ENCODE data around the gene RASGRP2. TPM values are rescaled to one million over a fixed set of nuclear protein-coding genes. Genes with fewer than 3 reads are reported as not detected.

Gene RASGRP2
- total and polyA plus RNA-seq, 2 of the 8 experiments (the other 6 are each of a cell fraction or from before 2014, with no cell fraction given) = 40.6 to 45.7 TPM

DNA sequence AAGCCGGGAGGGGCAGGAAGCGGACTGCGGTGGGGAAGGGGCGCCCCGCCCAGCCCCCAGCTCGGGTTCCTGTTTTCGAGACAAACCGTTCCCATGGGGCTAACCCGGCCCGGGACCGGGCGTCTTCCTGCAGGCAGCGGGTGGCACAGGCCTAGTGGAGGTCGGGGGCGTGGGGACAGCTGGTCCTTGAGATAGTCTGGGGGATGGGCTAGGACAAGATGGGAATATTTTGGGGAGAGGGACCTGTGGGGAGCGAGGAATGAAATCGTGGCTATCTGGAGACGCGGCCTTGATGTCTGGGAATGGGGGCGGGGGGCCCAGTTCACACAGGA lies 1.2 kb upstream of the RASGRP2 start:
- H4K91ac ChIP-seq (replicated peaks; ENCODE audit: insufficient read length, low read length) = no peak overlapping the region
- no peak overlapping the region for H2AFZ ChIP-seq (ENCODE audit: low read length)
- H2BK20ac ChIP-seq (ENCODE audit: low read length) = no peak overlapping the region
- no peak overlapping the region for H3K56ac ChIP-seq (replicated peaks; ENCODE audit: insufficient read length, low read depth, low read length)
- H2AK5ac ChIP-seq (ENCODE audit: low read depth, low read length) = no peak overlapping the region
- H3K9me3 ChIP-seq (ENCODE audit: insufficient read depth in 2 of 2, low read depth in 1 of 2, low read length in 1 of 2) = no peaks in the 10 kb centered on the region
- H3K18ac ChIP-seq (ENCODE audit: extremely low read depth, low read length) = no peak overlapping the region; the same call in 1 of the 2 replicates
- H3K4me2 ChIP-seq (ENCODE audit: insufficient read depth in 1 of 2, low read depth in 2 of 2, low read length in 2 of 2) = peak overlapping the region; percentile 87 to 89
- no peaks in the 10 kb centered on the region for H3K79me2 ChIP-seq (ENCODE audit: control insufficient read depth in 1 of 2, insufficient read depth in 2 of 2, low read length in 2 of 2)
- H2BK12ac ChIP-seq (ENCODE audit: low read depth, low read length) = no peak overlapping the region
- peak in 1 of 2 experiments; percentile 77 for DNase-seq (ENCODE audit: low read depth in 1 of 2, low spot score in 2 of 2)
- no peak overlapping the region for H2BK15ac ChIP-seq (ENCODE audit: low read length)
- ChIA-PET CTCF (ENCODE audit: partially characterized antibody) (interaction anchor here (0.8 to 23.7 kb wide), 5 partner anchors 21 to 174 kb away, joined by 3 to 376 read pairs (median 30); partner anchors contain the start of gene PYGM), POLR2A (ENCODE audit: partially characterized antibody) (interaction anchor here (0.6 to 42.9 kb wide), 4 partner anchors 10 to 510 kb away, joined by 3 to 1087 read pairs (median 6); partner anchors contain the start of genes PYGM and SF1)
- H2BK5ac ChIP-seq (ENCODE audit: low read depth, low read length) = no peak overlapping the region; the same call in 1 of the 2 replicates
- WGBS, 2 experiments (ENCODE audit: extremely low coverage in 1 of 2, insufficient coverage in 1 of 2, insufficient read length in 1 of 2, insufficient replicate concordance in 2 of 2, low coverage in 1 of 2, low lambda C conversion rate in 2 of 2, missing lambda C conversion rate in 1 of 2) = 1% methylated on average over 17 of the region's 20 CpGs; no CpG with 5 or more reads in 1 of the 2 experiments
- no peaks in the 10 kb centered on the region for H3K79me1 ChIP-seq (ENCODE audit: low read depth, low read length)
- no peak overlapping the region for H3K23ac ChIP-seq (ENCODE audit: insufficient read length)
- H3K4me3 ChIP-seq (ENCODE audit: extremely low read depth in 1 of 4, insufficient read depth in 2 of 4, low read depth in 3 of 4, low read length in 4 of 4) = peak overlapping the region; percentile 48 to 64 (median 52)
- no peaks in the 10 kb centered on the region; a peak in 1 of 8 replicates for H3K36me3 ChIP-seq (ENCODE audit: control insufficient read depth in 2 of 4, insufficient read depth in 4 of 4, low read length in 3 of 4)
- H4K5ac ChIP-seq (ENCODE audit: insufficient read length, low read depth, low read length) = no peak overlapping the region
- peak; percentile 22 for TF ChIP-seq TAF7 (optimal IDR thresholded peaks at IDR 0.05; ENCODE audit: borderline replicate concordance, low read depth, low read length)
- TF ChIP-seq TEAD4 (IDR thresholded peaks at IDR 0.05; ENCODE audit: low read depth, low read length) = no peak
- peak; percentile 8 for TF ChIP-seq KDM4A (IDR thresholded peaks at IDR 0.05; ENCODE audit: low read depth, low read length, severe bottlenecking)
- TF ChIP-seq SIX5 (IDR thresholded peaks at IDR 0.05; ENCODE audit: low read depth, low read length) = no peak
- no peak for TF ChIP-seq CREB1 (IDR thresholded peaks at IDR 0.05)
- TF ChIP-seq KDM5A (IDR thresholded peaks at IDR 0.05; ENCODE audit: low read length) = no peak
- no peaks in the 10 kb centered on the region for H4K20me1 ChIP-seq (replicated peaks in 1 of 2; ENCODE audit: control insufficient read depth in 1 of 2, insufficient read depth in 2 of 2, low read length in 2 of 2)
- H2BK120ac ChIP-seq (replicated peaks; ENCODE audit: low read depth, low read length) = no peak overlapping the region
- no peak overlapping the region for H3K27ac ChIP-seq (ENCODE audit: low read depth, low read length)
- no peak overlapping the region for H3K14ac ChIP-seq (ENCODE audit: insufficient read length)
- H3K9ac ChIP-seq (replicated peaks in 1 of 4; ENCODE audit: extremely low read depth in 1 of 4, low read depth in 3 of 4, low read length in 3 of 4) = no peak overlapping the region
- peaks cover 4 to 27% (median 21%) of the 10 kb centered on the region in 4 experiments for H3K4me1 ChIP-seq (replicated peaks in 1 of 4; ENCODE audit: control insufficient read depth in 3 of 4, insufficient read depth in 4 of 4, low read length in 3 of 4)
- peaks cover 35% of the 10 kb centered on the region for H3K23me2 ChIP-seq (ENCODE audit: low read depth, low read length)
- peak overlapping the region; percentile 23 for H3K4ac ChIP-seq (replicated peaks; ENCODE audit: insufficient read length, low read depth, low read length)
- H4K8ac ChIP-seq (ENCODE audit: extremely low read depth, insufficient read depth, low read length) = no peak overlapping the region
- no peak for FAIRE-seq
- peaks cover 0 to 32% (median 19%) of the 10 kb centered on the region in 4 experiments; a peak in 5 of 7 replicates for H3K27me3 ChIP-seq (replicated peaks in 1 of 4; ENCODE audit: control insufficient read depth in 3 of 4, extremely low read depth in 1 of 4, insufficient read depth in 3 of 4, low read length in 3 of 4)
